HG03432 (cell line): ENCODE results near the gene CEMIP2.
"Not testable (repeated sequence)": the region's sequence is repeated elsewhere in the genome, so short reads cannot be mapped to it uniquely, and the experiment has no call there.

Experiments
- ATAC-seq: cut with Tn5 transposase; IDR thresholded peaks from one replicate; pipeline ENCODE4 v1.9.1; 2021; ENCODE audit warnings: mild to moderate bottlenecking, moderate library complexity; ENCODE audit not compliant: unreplicated experiment

The CEMIP2 gene, protein sequence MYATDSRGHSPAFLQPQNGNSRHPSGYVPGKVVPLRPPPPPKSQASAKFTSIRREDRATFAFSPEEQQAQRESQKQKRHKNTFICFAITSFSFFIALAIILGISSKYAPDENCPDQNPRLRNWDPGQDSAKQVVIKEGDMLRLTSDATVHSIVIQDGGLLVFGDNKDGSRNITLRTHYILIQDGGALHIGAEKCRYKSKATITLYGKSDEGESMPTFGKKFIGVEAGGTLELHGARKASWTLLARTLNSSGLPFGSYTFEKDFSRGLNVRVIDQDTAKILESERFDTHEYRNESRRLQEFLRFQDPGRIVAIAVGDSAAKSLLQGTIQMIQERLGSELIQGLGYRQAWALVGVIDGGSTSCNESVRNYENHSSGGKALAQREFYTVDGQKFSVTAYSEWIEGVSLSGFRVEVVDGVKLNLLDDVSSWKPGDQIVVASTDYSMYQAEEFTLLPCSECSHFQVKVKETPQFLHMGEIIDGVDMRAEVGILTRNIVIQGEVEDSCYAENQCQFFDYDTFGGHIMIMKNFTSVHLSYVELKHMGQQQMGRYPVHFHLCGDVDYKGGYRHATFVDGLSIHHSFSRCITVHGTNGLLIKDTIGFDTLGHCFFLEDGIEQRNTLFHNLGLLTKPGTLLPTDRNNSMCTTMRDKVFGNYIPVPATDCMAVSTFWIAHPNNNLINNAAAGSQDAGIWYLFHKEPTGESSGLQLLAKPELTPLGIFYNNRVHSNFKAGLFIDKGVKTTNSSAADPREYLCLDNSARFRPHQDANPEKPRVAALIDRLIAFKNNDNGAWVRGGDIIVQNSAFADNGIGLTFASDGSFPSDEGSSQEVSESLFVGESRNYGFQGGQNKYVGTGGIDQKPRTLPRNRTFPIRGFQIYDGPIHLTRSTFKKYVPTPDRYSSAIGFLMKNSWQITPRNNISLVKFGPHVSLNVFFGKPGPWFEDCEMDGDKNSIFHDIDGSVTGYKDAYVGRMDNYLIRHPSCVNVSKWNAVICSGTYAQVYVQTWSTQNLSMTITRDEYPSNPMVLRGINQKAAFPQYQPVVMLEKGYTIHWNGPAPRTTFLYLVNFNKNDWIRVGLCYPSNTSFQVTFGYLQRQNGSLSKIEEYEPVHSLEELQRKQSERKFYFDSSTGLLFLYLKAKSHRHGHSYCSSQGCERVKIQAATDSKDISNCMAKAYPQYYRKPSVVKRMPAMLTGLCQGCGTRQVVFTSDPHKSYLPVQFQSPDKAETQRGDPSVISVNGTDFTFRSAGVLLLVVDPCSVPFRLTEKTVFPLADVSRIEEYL (N-terminal part only)

DNA sequence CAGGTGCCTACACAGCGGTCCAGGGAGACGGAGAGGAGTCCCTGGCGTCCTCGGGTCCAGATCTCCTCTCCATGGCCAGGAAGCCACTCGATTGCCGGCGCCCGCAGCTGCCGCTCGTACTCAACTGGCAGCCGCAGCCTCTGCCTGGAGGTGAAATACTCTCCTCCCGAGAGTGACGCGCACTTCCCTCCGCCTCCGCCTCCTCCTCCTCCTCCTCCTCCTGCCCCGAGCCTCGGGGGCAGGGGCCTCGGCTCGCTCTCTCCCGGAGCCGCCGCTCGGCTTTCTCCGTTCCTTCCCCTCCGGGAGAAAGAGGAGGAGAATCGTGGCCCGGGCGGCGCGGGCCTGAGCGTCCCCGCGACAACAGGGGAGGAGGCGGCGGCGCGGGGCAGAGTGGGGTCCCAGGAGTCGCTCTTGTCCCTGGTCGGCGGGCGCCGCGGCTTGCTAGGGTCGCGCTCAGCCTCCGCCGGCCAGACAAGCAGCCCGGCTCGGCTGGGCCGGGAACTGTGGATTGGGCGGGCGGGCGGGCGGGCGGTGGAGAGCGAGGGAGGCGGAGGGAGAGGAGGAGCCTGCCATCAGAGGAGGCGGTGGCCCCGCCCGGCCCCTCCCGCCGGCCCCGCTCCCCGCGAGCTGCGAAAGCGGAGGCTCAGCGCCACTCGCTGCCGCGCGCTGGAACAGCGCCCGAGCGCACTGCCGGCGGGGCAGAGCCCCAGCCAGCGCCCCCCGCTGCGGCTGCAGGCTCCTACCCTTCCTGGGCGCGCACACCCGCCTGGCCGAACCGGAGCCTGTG, at the start of gene CEMIP2:
Gene CEMIP2 (minus strand): TSS at position 126 of the 787 bp plus-strand sequence. CDS start 18,140 bp downstream, outside the sequence.
- peak; percentile 85 for ATAC-seq

DNA sequence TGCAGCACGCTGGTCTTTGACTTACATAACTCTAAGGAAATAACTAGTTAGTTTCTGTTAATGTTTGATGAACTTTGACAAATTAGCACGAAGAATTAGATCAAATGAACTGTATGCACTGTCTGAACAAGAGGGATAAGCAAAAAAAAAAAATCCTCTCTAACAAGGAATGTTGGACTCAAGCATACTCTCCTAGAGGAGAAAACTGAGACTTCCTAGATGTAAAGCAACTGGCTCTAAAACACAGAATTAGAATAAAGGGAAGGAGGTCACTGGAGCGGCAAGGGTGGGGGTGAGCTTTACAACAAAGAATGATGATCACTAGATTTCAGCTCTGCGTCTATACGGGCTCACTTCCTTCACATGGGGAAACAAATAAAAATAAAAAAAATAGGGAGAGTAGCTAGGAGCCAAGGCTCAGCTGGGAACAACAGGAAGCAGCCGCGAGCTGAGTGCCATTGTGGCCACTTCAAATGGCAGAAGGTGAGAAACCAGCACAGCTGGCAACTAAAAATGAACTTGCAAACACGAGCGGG, 48.7 kb upstream of the CEMIP2 start:
- ATAC-seq: no peak

DNA sequence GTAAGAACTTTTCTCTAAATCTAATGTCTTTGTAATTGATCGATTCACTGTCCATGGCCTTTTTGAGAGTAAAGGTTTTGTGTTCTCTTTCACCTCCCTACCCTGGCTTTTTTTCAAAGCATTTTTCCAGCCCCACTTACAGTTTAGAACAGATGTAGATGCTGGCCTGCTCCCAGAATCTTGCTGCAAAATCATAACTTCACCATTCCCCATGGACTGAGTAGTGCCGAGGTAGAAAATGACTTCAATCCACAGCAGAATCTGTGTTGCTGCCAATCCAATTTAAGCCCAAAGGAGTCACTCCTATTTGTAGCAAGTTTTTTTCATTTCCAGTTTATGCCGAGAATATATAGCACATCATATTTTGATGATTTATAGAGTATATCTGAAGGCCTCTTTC, 46.5 kb upstream of the CEMIP2 start:
- ATAC-seq: no peak

DNA sequence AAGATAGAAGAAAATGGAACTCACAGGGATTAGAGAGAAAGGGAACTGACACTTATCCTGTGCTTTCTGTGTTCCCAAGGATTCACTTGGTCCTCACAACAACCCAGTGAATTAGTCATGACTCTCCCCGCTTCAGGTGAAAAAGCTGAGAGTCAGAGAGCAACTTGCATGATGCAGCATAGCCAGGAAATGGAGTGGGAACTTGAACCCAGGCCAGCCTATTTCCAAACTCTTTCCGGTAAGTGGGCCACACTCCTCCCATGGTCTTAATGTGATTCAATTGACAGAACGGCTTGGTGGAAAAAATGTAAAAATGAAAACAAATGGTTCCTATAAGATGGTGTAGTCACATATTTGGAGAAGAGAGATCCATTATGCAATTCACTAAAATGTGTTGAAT, 45.9 kb upstream of the CEMIP2 start:
- no peak for ATAC-seq

DNA sequence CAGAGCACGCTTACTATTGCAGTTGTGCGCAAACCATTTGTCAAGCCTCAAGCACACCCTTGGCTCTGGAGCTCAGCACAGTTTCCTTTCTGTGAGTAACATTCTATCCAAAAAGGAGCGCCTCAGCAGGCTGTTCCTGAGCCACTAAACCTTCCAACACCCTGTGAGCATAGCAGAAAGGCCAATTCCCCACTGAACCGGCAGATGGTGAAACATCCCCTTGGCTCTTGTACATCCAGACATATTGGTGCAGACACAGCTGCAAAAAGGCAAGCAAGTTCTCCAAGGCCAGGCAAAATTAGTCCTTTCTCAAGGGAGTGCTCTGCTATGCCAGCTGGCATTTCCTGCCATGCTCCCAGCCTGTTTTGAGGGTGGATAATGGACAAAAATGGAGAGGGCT, 44.1 kb upstream of the CEMIP2 start:
- ATAC-seq: no peak

DNA sequence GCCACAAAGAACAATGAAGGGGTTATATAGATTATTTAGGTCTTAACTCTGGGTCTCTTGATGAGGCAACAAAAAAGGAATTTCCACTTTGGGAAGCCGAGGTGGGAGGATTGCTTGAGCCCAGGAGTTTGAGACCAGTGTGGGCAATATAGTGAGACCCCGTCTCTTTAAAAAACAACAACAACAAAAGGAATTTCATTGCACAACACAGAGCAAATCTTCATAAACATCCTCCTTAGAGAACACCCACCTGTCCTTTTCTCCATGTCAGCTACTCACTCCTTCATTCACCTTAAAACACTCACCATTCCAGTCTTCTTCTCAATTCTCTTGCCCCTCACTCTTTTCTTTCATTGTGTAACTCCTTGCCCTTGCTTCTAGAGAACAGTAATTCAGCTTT, 39.8 kb upstream of the CEMIP2 start:
- ATAC-seq: no peak

DNA sequence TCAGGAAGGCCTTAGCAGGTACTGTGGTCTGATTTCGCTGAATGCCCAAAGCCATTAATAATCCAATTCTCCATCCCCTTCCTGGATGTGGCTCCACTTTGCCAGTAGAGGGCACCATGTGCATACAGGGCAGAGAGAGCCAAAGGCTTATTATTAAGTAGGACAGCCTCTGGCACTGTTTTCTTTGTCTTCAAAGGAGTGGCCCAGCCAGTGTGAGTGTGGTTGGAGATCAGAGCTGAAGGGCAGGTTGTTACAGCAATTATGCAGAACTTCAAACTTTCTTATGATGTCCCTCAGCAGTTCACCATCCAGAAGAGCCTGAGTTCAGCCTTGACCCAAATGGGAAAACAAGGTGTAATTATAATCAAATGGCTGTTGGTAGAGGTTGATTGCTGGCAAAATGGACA, 38.6 kb upstream of the CEMIP2 start:
- peak; percentile 94 for ATAC-seq

DNA sequence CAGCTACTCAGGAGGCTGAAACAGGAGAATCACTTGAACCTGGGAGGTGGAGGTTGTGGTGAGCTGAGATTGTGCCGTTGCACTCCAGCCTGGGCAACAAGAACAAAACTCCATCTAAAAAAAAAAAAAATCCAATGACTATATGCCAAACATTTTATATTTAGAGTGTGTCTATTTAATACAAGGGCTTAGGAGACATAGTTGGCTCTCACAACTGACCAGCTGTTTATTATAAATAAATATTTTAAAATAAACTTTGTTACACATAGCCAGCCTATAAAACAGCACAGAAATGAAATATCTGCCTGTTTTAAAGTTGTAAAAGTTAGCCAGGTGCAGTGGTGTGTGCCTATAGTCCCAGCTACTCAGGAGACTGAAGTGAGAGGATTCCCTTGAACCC, 36.8 kb upstream of the CEMIP2 start:
- not testable (repeated sequence) for ATAC-seq

DNA sequence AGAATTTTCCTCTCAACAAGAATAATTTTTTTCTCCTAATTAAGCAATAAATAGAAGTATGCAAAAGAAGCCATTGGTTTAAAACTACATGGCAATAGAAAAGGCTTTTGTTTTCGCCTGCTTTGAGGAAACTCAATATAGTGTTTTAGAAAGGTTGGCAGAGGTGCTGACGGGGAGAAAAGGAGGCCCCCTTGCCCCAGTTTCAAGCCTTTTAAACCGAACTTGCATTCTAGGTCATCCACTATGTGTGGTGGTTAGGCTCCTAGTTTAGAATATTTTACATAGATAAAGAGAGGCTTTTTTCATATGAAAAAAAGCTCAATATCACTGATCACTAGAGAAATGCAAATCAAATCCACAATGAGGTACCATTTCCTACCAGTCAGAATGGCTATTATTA, 33.5 kb upstream of the CEMIP2 start:
- peak; percentile 33 for ATAC-seq

DNA sequence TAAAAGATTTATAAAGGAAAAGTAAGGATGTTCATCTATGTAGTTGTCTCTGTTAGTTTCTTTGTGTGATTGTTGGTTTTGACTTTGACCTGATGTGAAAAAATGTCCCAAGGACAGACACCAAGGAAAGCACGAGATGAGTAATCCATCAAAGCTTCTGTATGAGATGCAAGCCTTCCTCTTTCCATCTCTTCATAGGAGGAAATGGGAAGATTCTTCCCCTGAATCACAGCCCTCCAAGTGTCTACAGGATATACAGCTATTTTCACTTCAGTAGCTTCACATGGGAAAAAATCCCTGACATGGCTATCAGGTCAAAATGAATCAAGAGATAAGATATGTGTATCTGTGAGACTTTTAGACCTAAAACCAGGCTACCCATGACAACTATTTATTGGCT, 29.0 kb upstream of the CEMIP2 start:
- ATAC-seq: no peak

DNA sequence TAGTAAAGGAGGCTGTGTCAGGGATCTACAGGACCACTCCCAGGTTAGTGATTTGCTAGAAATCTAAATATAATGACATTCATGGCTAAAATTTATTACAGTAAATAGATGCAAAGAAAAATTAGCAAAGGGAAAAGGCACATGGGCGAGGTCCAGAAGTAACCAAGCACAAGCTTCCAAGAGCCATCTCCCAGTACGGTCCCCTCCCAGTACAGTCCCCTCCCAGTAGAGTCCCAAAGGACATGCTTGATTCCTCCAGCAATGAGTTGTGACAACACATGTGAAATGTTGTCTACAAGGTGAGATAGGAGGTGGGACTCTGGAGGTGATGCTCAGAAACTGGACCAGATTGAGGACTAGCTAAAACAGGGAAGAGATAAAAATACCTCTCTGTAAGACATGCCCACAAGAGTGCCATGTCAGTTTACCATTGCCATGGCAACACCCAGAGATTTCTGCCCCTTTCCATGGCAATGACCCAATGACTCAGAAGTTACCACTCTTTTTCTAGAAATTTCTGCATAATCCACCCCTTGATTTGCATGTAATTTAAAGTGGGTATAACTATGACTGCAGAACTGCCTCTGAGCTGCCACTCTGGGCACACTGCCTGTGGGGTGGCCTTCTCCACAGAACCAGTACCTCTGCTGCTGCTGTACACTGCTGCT, 27.9 kb upstream of the CEMIP2 start:
- no peak for ATAC-seq

DNA sequence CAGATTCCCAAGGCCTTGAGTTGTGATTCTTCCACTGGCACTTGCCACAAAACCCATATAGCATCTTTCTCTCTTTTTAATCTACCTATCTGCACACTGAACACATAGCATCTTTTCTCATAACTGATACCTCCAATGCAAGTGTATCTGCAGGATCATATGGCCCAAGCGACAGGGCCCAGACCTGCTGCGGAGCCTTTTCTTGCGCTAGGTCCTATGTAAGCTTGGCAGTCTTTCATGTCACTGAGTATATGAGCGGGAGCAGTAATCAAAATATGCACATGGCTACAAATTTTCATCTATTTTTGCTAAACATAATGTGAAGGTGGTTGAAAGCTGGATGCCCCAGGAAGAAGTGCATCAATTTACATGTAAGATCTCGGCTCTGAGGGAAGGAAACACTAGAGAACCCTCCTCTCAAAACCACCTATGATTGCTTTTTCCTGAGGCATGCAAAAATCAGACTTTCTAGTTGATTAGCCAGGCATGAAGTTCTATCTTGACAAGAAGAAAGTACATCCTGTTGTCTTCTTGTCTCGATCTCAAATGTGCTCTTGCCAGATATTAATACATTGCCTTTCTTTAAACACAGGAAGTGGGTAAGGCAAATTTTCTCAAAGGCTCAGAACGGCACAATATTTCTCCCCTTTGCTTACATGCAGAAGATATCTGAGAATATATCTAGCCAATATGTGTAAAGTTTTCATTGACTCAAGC, 26.9 kb upstream of the CEMIP2 start:
- ATAC-seq: peak; percentile 94

DNA sequence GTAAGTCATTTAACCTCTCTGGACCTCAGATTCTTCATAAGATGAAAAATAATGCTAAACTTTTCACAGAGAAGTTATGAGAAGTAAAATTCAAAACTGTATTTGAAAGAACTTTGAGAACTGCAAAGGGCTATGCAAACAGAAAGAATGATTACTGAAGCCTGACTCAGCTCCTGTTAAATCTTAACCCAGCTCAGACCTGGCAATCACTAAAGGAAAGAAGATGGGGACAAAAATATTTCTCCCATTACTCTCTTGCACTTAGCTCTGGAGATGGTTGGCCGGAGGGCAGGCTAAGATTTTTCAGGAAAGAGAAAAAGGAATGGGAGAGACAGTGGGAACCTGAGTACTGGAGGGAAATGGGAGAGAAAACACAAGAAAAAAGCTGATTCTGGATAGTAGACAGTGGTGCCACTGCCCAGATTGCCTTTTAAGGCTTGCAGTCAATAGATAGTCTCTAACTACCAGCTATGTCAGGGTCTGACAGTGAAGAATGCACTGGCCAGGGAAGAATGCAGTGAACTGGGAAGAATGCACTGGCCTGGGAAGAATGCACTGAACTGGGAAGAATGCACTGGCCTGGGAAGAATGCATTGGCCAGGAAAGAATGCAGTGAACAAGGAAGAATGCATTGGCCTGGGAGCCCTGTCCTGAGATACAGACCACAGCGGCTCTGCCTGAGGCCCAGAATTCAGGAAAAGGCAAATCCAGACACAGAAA, 25.2 kb upstream of the CEMIP2 start:
- peak; percentile 35 for ATAC-seq

DNA sequence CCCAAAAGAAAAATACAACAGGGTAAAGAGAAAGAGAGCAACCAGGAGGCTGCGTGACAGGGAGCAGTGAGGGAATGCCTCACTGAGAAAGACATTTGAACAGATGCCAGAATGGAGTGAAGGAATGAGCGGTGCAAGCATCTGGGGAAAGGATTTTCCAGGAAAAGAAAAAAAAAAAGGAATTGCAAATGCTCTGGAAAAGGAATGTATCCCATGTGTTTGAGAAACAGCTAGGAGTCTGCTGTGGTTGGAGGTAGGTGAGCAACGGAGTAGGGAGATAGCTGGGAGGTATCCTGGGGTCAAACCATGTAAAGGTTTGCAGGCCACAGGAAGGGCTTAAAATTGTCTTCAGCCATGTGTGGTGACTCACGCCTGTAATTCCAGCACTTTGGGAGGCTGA, 23.6 kb upstream of the CEMIP2 start:
- ATAC-seq: no peak

DNA sequence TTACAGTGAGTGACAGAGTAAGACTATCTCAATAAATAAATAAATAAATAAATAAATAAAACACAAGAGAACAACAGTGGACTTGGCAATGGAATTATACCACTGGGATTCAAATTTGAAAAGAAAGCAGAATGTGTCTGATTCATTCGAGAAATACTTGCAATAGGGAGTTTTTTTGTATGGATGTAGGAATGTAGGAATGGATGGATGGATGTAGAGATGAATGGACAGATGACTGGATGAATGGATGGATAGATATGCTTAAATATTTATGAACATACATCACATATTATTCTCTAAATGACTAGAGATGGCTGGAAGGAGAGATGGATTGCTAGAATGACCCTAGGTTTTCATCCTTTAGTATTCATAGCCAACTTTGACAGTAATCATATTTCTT, 22.0 kb upstream of the CEMIP2 start:
- no peak for ATAC-seq

DNA sequence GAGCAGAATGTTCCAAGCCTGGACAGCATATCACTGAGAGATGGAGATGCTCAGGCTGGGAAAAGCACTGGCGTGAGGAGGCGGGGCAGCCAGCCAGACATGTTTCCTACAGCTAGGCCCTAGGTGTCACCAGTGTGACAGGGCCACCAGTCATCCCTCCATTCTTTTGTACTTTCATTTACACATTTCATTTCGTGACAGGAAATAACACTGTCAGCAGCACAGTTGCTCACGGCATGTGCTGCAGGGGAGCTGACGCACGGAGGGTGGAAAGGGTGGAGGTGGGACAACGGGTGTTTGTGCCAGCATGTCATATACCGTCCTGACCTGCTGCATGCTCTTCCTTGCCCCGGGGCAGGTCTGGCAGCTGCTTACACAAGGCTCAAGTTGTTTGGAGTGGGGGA, 14.8 kb upstream of the CEMIP2 start:
- peak; percentile 83 for ATAC-seq

DNA sequence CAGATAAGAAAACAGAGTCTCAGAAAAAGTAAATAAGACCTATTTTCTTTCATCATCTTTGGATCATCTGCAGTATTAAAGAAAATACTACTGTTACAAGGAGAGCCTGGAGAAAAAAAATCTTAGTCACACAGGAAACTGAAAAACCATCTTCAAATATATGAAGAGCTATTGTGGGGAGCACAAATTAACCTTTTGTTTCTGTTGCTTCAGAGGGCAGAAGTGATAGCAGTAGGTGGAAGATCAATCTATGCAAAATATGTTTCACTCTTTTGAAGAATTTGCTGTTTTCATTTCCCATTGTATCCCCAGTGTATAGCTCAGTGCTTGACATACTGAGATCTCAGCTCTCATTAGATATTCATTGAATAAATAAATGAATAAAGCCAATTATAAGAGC, 13.1 kb upstream of the CEMIP2 start:
- peak; percentile 81 for ATAC-seq

DNA sequence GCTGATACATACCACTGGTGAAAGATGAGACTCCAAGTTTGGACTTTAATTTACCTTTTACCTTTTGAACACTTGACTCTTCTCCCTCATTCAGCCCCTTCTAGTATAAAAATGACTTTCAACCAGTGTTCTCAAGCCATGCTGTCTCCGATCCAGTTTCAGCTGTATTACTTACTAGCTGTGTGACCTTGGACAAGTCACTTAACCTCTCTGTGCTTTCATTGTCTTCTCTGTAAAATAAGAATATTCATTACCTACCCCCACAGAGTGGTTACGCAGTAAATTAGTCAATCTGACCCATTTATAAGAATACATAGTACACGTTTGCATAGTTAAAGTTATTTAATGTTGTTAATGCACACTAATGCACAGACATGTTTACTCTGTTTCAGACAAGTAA, 12.6 kb upstream of the CEMIP2 start:
- ATAC-seq: no peak
